Measurements from ENCODE around the gene ACSS1. TPM values are rescaled to one million over a fixed set of nuclear protein-coding genes. Genes with fewer than 3 reads are reported as not detected.

ACSS1 gene
- total RNA-seq, 1 experiment from 2014 or later, result 3.6 TPM

DNA sequence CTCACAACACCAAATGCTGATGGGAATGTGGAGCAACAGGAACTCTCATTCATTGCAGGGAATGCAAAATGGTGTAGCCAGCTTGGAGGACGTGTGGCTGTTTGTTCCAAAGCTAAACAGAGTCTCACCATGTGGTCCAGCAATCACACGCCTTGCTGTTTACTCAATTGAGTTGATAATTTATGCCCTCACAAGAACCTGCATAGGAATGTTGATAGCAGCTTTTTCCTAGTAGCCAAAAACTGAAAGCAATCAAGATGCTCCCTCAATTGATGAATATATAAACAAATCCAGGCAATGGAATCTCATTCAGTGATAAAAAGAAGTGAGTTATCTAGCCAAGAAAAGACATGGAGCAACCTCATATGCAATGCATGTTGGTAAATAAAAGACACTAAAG is 39.6 kb upstream of the ACSS1 start:
- Mint-ChIP-seq H3K27me3 (ENCODE audit: unreplicated experiment) (no peaks in the 10 kb centered on the region), H3K9me3 (ENCODE audit: low read depth, unreplicated experiment) (no peaks in the 10 kb centered on the region), H3K4me3 (ENCODE audit: low read depth, unreplicated experiment) (no peak overlapping the region), H3K27ac (ENCODE audit: unreplicated experiment) (no peak overlapping the region), H3K4me1 (ENCODE audit: low read depth, unreplicated experiment) (no peaks in the 10 kb centered on the region), H3K36me3 (ENCODE audit: insufficient read depth, unreplicated experiment) (no peaks in the 10 kb centered on the region)
- BruUV-seq (replicated peaks), result no TSS peak
- TF ChIP-seq, protein P1, sequence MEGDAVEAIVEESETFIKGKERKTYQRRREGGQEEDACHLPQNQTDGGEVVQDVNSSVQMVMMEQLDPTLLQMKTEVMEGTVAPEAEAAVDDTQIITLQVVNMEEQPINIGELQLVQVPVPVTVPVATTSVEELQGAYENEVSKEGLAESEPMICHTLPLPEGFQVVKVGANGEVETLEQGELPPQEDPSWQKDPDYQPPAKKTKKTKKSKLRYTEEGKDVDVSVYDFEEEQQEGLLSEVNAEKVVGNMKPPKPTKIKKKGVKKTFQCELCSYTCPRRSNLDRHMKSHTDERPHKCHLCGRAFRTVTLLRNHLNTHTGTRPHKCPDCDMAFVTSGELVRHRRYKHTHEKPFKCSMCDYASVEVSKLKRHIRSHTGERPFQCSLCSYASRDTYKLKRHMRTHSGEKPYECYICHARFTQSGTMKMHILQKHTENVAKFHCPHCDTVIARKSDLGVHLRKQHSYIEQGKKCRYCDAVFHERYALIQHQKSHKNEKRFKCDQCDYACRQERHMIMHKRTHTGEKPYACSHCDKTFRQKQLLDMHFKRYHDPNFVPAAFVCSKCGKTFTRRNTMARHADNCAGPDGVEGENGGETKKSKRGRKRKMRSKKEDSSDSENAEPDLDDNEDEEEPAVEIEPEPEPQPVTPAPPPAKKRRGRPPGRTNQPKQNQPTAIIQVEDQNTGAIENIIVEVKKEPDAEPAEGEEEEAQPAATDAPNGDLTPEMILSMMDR (IDR thresholded peaks at IDR 0.05; ENCODE audit: unreplicated experiment), result no peak
- no peak for DNase-seq
- CTCF ChIA-PET, result no interaction called here
- intact Hi-C loops (cut with micrococcal nuclease; ENCODE audit: unreplicated experiment), result no loop called here

DNA sequence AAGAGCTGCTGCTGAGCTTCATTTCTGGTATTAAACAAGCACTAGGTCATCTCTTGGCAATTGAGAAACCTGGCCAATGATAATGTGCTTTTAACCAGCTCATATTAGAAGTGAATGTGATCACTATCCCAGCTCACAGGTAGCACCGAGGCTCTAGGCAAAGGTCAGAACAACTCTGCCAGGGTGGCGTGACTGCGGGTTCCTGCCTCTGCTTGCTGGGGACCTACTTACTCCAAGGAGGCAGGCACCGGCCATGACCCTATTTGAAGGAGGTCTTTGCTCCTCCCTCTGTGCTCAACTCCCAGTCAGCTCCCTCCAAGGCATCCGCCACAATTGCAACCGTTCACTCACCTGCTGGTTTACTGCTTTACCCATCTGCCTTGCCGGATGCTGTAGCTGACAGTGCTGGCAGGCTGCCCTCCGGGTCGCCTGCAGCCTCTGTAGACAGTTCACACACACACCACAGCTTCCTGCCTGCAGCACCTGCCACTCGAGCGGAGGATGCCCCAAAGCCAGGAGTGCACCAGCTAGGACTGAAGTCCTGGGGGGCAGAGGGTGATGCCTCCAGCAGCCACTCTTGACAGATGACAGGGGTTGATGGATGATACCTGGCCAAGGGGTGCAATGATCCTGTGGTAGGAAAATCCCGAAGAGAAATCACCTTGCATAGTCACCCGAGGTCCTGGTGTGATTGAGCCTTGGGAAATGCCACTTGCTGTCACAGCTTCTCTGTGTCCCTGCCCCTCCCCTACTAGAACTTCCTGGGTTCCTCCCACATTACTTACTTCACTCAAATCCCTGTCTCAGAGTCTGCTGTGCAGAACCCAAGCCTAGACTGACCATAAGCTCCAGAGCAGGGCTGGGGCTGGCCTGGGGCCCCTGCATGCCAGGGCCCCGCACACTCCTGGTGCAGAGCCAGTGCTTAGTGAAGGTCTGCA is 32.8 kb upstream of the ACSS1 start:
- CTCF ChIA-PET, result no interaction called here
- DNase-seq, result no peak
- Mint-ChIP-seq H3K27ac (ENCODE audit: unreplicated experiment) (no peak overlapping the region), H3K4me3 (ENCODE audit: low read depth, unreplicated experiment) (no peak overlapping the region), H3K4me1 (ENCODE audit: low read depth, unreplicated experiment) (no peaks in the 10 kb centered on the region), H3K36me3 (ENCODE audit: insufficient read depth, unreplicated experiment) (no peaks in the 10 kb centered on the region), H3K9me3 (ENCODE audit: low read depth, unreplicated experiment) (no peaks in the 10 kb centered on the region), H3K27me3 (ENCODE audit: unreplicated experiment) (peaks cover 6% of the 10 kb centered on the region)
- TF ChIP-seq, protein P1 (IDR thresholded peaks at IDR 0.05; ENCODE audit: unreplicated experiment), result no peak
- BruUV-seq (replicated peaks), result no TSS peak
- intact Hi-C loops (cut with micrococcal nuclease; ENCODE audit: unreplicated experiment), result no loop called here

DNA sequence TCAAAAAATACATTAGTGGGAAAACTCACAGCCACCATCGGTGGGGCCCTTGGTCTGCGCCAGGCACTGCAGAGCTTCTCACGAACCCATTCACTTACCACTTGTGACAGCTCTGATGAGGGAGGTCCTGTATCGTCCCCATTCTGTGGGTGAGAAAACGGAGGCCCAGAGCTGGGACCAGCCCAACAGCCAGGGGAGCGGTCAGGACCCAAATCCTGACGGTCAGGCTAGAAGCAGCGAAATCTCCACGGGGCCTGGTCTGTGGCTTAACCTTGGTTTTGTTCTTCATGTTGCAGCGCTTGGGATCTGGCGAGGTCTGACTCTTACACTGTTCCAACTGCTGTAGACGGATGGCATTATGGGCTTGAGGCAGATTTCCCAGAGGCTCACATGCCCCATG is 31.7 kb upstream of the ACSS1 start:
- TF ChIP-seq, protein P1 (IDR thresholded peaks at IDR 0.05; ENCODE audit: unreplicated experiment), result no peak
- no peak overlapping the region for H3K27ac Mint-ChIP-seq (ENCODE audit: unreplicated experiment)
- H3K9me3 Mint-ChIP-seq (ENCODE audit: low read depth, unreplicated experiment), result no peaks in the 10 kb centered on the region
- no peak overlapping the region for H3K4me3 Mint-ChIP-seq (ENCODE audit: low read depth, unreplicated experiment)
- BruUV-seq (replicated peaks), result no TSS peak
- CTCF ChIA-PET, result no interaction called here
- no peaks in the 10 kb centered on the region for H3K36me3 Mint-ChIP-seq (ENCODE audit: insufficient read depth, unreplicated experiment)
- no peaks in the 10 kb centered on the region for H3K4me1 Mint-ChIP-seq (ENCODE audit: low read depth, unreplicated experiment)
- intact Hi-C loops (cut with micrococcal nuclease; ENCODE audit: unreplicated experiment), result no loop called here
- peaks cover 9% of the 10 kb centered on the region for H3K27me3 Mint-ChIP-seq (ENCODE audit: unreplicated experiment)
- no peak for DNase-seq

DNA sequence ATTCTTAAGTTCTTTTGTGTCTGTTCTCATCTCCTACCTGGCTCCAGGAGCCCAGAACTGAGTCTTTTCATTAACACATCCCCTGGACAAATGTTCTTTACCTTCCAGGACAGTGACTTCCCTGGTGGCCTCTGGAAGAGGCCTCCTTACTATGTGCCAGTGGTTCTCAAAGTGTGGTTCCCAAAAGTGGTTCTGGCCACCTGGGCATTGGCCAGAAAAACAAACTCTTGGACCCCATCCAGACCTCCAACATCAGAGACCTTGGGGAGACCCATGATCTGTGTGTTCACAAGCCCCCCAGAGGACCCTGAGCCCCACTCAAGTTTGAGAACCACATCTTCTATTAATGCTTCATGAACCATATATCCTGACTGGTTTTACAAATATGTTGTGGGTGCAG is 31.2 kb upstream of the ACSS1 start:
- DNase-seq, result no peak
- CTCF ChIA-PET, result no interaction called here
- Mint-ChIP-seq H3K27me3 (ENCODE audit: unreplicated experiment) (peaks cover 9% of the 10 kb centered on the region), H3K4me1 (ENCODE audit: low read depth, unreplicated experiment) (no peaks in the 10 kb centered on the region), H3K4me3 (ENCODE audit: low read depth, unreplicated experiment) (no peak overlapping the region), H3K27ac (ENCODE audit: unreplicated experiment) (no peak overlapping the region), H3K36me3 (ENCODE audit: insufficient read depth, unreplicated experiment) (no peaks in the 10 kb centered on the region), H3K9me3 (ENCODE audit: low read depth, unreplicated experiment) (no peaks in the 10 kb centered on the region)
- TF ChIP-seq, protein P1 (IDR thresholded peaks at IDR 0.05; ENCODE audit: unreplicated experiment), result no peak
- no TSS peak for BruUV-seq (replicated peaks)
- intact Hi-C loops (cut with micrococcal nuclease; ENCODE audit: unreplicated experiment), result no loop called here
